Breast epithelium (tissue), 3 donors: Measurements from ENCODE around the gene ISG20.

Experiments used
- POLR2A ChIP-seq: fragments of 450-650 bp; IDR thresholded peaks from one replicate; pipeline ENCODE4 v1.6.1; 2016; ENCODE audit warnings: antibody characterized with exemption, mild to moderate bottlenecking, moderate library complexity
- POLR2AphosphoS5 ChIP-seq, 3 donors: sonication (generic); formaldehyde crosslinking; IDR thresholded peaks; one replicate each; pipeline ENCODE4 v1.6.1; 2017; ENCODE audit warnings: antibody characterized with exemption in 3 of 3
- TF ChIP-seq, protein P1 (sequence below), 3 donors: fragments of 450-650 bp; IDR thresholded peaks; one replicate each; pipeline ENCODE4 v1.5.1; 2016 to 2017; ENCODE audit warnings: antibody characterized with exemption in 3 of 3, mild to moderate bottlenecking in 3 of 3, moderate library complexity in 3 of 3

DNA sequence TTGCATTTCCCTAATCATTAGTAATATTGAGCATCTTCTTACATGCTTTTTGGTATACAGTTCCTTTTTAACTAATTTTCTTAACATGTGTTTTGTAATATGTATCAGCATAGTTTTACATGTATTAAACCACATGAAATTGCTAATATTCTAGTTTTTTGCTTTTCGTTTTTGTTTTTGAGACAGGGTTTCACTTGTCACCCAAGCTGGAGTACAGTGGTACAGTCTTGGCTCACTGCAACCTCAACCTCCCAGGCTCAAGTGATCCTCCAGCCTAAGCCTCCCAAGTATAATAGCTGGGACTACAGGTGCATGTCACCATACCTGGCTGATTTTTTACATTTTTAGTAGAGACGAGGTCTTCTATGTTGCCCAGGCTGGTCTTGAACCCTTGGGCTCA lies 4.4 kb upstream of the ISG20 start:
- no peak for TF ChIP-seq POLR2A
- TF ChIP-seq, protein P1, sequence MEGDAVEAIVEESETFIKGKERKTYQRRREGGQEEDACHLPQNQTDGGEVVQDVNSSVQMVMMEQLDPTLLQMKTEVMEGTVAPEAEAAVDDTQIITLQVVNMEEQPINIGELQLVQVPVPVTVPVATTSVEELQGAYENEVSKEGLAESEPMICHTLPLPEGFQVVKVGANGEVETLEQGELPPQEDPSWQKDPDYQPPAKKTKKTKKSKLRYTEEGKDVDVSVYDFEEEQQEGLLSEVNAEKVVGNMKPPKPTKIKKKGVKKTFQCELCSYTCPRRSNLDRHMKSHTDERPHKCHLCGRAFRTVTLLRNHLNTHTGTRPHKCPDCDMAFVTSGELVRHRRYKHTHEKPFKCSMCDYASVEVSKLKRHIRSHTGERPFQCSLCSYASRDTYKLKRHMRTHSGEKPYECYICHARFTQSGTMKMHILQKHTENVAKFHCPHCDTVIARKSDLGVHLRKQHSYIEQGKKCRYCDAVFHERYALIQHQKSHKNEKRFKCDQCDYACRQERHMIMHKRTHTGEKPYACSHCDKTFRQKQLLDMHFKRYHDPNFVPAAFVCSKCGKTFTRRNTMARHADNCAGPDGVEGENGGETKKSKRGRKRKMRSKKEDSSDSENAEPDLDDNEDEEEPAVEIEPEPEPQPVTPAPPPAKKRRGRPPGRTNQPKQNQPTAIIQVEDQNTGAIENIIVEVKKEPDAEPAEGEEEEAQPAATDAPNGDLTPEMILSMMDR (IDR thresholded peaks at IDR 0.05) = no peak
- TF ChIP-seq POLR2AphosphoS5 (IDR thresholded peaks at IDR 0.05) = no peak
